NCI-H2107 treated with DMSO at 0.1 percent for 48 hours (cell line): Measurements from ENCODE around the gene DPY19L2.
"Not testable (repeated sequence)": the region's sequence is repeated elsewhere in the genome, so short reads cannot be mapped to it uniquely, and the experiment has no call there.

Source experiments
- DNase-seq: peaks from one replicate; lab custom pipeline; 2025; ENCODE audit not compliant: unreplicated experiment; lab: John Stamatoyannopoulos, UW

Gene DPY19L2

DNA sequence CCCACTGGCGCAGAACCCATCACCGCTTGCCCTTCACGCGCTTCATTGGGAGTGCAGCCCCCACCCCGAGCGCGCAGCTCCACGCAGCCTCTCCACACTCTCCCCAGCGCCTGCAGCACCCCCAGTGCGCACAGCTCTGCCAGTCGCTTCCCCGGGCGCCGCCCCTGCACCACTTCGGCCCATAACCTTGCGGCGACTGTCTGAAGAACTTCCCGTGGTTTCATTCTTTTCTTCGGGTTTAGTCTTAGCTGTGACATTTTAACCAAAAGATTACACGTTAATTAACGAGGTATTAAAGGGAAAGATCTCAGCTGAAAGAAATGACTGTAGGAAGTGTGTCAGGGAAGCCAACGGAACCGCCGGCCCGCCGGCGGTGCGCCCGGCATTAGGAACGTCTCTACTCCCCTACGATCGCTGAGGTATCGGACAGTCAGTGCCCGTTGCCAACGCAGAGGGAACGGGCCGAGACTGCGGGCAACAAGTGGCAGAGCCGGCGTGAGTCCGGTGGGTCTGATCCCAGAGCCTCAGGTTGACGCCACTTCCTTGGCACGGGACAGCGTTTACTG lies 590 bp upstream of the DPY19L2 start:
- not testable (repeated sequence) for DNase-seq

DNA sequence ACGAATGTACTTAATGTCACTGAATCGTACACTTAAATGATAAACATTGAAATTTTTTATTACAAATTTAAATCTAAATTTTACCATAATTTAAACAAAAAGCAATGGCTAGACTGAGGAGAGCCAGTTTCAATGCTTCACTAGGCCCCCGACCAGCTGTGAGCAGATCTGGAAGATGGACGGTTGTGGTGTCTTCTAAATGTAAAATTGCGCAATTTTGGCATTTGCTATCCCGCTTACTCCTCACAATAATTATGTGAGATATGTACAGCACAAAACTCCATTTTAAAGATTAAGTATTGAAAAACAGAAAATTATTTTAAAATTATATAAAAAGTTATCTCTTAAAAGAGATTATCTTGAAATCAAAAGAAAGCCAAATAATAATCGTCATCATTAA lies 5.3 kb downstream of the DPY19L2 start:
- not testable (repeated sequence) for DNase-seq

DNA sequence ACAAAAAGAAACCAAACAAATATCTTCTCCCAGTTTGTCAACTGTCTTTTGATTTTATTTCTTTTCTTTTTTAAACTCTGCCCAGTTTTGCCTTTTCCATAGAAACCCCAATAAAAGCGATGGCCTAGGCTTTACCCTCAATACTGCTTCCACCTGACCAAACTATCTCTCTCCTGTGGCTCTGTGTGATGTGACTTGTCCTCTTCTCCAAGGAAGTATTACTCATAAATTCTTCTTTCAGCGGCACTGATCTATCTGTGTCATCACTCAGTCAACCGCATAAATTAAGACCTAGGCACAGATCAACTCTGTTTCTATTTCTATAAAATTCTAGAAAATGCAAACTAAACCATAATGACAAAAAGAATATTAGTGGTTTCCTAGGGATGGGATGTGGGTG lies 9.8 kb downstream of the DPY19L2 start:
- DNase-seq, result not testable (repeated sequence)

DNA sequence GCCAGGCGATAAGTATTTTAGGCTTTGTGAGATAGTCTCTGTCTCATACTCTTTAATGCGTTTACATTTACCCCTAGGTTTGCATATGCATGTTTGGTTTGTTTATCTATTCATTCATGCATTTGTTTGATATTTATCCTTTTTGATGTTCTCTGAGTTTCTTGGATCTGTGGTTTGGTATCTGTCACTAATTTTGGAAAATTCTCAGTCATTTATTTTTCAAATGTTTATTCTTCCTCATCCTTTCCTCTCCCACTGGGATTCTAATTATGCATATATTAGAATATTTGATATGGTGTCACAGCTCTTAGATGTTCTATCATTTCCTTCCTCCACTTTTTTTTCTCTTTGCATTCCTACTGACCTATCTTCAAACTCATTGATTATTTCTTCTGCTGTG lies 11.9 kb downstream of the DPY19L2 start:
- not testable (repeated sequence) for DNase-seq

DNA sequence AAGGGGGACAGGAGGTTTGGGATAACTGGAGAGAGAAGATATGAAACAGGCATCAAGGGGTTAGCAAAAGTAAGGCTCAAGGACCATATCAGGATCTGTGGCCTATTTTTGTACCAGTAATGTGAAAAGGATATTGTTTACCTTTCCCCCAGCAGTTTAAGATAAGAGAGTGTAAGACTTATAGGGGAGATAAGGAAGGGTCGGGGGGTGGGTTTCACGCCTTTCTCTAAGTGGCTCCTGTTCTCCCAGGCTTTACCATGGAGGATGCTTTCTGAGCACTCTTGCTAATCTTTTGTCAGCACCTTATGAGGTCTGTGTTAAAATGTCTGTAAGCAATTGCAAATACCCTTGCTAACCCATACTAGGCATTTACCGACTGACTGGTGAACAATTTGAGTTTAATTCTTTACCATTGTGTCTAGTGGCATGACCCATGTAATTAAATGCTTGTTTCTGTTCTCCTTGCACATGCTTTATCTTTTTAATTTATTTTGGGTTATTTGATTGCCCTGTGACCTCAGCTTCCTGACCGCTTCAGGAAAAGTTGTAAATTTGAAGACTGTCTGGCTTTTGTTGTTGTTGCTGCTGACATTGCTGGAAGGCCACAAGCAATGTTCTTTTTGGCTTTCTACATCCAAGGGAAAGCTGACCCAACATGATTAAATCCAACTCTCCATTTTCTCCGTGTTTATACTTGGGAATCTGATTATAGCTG lies 12.6 kb downstream of the DPY19L2 start:
- DNase-seq, result not testable (repeated sequence)

DNA sequence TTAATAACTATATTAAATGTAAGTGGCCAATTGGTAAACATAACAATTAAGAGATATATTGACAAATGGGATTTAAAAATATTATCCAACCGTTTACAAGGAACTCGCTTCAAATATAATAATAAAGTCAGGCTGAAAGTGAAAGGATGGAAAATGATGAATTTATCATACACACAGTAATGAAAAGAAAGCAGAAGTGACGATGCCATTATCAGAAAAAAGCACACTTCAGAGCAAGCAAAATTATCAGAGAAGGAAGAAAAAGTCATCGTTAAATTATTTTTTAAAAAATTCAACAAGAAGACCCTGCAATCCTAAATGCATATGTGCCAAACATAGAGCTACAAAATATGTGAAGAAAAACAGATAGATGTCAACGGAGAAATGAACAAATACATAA lies 13.8 kb downstream of the DPY19L2 start:
- DNase-seq, result not testable (repeated sequence)

DNA sequence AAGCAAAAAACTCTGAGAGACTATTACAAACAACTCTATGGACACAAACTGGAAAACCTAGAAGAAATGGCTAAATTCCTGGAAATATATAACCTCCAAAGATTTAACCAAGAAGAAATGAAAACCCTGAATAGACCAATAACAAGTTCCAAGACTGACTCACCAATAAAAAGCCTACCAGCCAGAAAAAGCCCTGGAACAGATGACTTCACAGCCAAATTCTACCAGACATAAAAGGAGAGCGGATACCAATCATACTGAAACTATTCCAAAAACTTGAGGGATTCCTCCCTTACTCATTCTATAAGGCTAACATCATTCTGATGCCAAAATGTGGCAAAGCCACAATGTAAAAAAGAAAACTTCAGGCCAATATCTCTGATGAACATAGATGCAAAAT lies 18.8 kb downstream of the DPY19L2 start:
- not testable (repeated sequence) for DNase-seq

DNA sequence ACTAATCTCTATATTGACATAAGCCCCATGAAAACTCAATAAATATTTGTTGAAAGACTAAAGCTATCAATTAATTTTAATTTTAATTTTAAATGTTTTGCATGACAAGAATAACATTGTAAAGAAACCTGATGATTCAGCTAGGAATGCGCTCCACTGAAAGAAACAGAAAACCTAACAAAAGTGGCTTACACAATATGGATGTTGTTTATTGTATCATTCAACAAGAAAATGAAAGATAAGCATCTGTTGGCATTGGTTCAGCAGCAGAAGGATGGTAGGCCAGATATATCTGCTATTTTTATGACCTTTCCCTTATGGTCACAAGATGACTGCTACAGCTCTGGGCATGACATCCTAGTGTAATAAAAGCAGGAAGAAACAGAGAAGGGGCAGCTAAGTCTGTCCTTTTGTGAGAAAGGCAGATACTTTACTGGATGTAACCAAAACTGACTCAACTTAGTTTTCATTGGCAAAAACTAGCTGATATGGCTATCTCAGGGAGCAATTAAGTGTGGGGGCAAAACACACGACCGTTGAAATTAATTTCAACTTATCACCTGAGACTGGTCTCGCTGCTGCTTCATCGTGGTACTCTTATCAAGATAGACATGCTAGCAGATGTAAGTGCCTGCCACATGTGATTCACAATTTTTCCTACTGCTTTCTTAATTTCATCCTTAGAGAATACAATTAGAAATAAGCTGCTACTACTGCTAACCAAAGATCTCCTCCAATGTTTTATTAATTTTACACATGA lies 24.7 kb downstream of the DPY19L2 start:
- DNase-seq, result not testable (repeated sequence)

DNA sequence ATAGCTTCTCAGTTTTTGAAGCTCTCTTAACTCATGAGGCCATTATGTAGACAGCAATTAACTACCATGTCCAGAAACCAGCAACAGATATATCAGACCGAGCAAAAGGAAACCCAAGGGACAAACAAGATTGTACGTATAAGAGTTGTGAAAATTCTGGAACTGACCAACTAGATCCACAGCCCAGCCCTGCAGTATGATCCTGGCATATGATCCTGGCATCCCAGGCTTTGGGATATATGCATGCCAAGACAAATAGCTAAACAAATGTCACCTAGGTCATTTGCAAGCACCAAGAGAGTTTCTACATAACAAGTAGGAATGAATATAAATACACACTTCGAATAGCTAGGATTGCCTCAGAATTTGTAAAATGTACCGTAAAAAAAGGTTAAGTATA lies 44.0 kb downstream of the DPY19L2 start:
- DNase-seq, result not testable (repeated sequence)

DNA sequence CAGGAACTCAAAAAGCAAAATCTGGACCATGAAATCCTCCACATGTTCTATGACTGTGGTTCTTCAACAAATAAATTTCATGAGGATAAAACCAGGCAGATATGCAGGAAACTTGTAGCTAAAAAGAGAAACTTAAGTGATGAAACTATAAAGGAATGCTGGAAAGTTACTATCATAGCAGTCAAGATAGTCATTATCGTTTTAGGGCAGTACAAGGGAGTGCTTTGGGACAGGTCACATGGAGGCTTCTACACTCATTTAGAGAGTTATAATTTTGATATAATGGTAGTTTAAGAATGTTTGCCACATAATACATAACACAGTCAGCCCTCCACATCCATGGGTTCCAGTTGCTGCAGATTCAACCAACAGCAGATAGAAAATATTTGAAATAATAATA lies 52.7 kb downstream of the DPY19L2 start:
- not testable (repeated sequence) for DNase-seq

DNA sequence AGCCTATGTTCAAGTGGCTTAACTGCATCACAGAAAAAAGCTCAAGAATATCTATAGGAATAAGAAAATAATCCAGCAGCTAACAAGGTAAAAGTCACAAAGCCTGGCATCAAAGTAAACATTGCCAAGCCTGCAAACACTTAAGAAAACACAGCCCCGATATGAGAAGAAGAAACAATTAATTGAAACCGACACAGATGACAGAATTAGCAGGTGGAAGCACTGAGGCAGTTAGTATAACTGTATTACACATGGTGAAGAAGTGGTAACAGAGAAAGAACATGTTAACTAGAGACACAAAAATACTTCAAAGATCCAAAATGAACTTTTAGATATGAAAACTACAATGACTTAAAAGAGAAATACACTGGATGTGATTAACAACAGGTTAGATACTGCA lies 57.0 kb downstream of the DPY19L2 start:
- DNase-seq, result not testable (repeated sequence)

DNA sequence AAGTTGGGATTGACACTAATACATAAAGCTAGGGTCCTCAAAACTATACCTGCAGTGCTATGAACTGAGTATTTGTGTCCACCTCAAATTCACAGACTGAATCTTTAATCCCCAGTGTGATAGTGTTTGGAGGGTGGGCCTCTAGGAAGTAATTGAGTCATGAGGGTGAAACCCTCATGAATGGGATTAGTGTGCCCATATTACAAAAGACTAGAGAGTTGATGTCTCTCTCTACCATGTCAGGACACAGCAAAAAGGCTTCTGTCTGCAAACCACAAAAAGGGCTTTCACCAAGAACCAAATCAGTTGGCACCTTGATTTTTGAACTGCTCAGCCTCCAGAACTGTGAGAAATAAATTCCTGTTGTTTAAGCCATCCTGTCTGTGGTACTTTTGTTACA lies 59.0 kb downstream of the DPY19L2 start:
- not testable (repeated sequence) for DNase-seq

DNA sequence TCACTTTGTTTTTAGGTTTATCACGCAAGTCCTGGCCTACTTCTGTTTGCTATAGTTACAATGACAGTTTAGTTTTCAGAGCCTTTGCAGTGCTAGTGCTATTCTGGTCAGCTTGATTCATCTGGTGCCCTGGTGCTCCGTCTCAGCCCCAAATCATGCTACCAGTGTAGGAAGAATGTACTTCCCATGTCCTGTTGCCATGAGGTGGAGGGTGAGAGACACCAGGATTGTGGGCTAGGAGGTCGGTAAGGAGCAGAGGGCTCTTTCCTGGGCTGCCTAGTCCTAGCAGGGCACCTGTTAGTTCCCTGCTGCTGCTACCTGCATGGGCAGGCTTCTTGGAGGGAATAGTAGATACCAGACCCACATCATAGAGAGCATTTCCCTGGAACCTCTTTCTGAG lies 63.3 kb downstream of the DPY19L2 start:
- not testable (repeated sequence) for DNase-seq

DNA sequence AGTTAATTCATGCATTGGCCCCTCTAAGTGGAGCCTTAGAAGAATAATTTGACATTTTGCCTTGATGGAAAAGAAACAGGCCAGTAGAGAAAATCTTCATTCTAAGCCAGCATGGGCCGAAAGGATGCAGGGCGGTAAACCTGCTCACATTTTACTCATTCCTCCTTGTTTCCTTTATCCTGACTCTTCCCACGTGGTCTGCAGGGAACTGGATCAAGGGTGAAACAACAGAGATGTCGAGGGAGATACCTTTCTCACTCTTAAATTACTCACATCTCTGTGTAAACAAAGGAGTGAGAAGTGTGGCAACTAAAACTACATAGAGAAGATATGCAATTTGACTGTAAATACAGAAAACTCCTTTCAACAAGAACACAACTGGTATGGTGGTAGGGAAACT lies 73.5 kb downstream of the DPY19L2 start:
- not testable (repeated sequence) for DNase-seq

DNA sequence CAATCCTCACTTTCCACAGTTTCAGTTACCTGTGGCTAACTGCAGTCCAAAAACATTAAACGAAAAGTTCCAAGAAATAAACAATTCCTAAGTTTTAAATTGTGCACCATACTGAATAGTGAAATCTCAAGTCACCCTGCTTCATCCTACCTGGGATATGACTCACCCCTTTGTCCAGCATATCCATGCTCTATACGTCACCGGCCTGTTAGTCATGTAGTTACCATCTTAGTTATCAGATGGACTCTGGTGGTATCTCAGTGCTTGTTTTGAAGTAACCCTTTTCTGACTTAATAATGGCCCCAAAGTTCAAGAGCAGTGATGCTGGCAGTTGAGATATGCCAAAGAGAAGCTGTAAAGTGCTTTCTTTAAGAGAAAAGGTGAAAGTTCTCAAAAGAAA lies 83.9 kb downstream of the DPY19L2 start:
- DNase-seq, result not testable (repeated sequence)

DNA sequence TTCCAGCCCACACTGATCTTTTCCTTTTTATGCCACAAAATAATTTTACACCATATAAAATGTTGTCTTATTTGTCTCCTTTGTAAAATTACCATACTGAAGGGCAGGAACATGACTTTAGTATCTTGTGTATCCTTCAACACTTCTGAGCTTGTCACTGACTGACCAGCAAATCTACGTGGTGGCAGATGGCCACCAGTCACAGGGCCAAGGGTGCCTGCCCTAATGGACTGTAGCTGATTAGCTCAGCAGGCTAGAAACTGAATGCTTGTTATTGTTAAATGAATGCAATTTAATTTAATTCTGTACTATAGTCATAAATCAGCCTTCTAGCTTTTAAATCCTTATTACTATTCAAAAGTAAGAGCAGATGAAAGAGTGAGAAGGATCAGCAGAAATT lies 85.0 kb downstream of the DPY19L2 start:
- DNase-seq, result not testable (repeated sequence)

DNA sequence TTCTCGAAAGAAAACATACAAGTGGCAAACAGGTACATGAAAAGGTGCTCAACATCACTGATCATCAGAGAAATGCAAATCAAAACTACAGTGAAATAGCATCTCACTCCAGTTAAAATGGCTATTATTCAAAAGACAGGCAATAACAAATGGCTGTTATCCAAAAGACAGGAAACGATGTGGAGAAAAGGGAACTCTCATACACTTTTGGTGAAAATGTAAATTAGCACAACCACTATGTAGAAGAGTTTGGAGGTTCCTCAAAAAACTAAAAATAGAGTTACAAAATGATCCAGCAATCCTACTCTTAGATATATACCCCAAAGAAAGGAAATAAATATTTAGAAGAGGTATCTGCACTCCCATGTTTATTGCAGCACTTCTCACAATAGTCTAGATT lies 90.7 kb downstream of the DPY19L2 start:
- not testable (repeated sequence) for DNase-seq

DNA sequence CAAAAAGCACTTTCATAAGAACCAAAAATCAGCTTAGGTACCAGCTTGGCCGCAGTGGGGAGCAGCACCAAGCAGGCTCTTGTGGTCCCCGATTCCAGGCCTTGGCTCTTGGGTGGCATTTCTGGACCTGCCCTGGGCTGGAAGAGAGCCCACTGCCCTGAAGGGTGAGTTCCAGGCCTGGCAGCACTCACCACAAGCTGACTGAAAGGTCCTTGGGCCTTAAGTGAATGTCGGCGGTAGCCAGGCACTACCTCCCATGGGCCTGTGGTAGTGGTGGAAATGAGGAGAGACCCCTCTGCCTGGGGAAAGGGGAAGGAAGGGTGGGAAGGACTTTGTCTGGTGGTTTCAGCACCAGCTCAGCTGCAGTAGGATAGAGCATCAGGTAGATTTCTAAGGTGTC lies 96.3 kb downstream of the DPY19L2 start:
- DNase-seq, result not testable (repeated sequence)

DNA sequence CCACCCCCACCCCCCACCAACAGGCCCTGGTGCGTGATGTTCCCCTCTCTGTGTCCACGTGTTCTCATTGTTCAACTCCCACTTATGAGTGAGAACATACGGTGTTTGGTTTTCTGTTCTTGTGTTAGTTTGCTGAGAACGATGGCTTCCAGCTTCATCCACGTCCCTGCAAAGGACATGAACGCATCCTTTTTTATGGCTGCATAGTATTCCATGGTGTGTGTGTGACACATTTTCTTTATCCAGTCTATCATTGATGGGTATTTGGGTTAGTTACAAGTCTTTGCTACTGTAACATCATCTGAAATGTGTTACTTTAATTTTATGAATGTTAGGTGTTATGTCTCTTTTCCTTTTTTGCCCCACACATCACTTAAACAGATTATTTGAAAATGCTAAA lies 109.8 kb downstream of the DPY19L2 start:
- not testable (repeated sequence) for DNase-seq

DNA sequence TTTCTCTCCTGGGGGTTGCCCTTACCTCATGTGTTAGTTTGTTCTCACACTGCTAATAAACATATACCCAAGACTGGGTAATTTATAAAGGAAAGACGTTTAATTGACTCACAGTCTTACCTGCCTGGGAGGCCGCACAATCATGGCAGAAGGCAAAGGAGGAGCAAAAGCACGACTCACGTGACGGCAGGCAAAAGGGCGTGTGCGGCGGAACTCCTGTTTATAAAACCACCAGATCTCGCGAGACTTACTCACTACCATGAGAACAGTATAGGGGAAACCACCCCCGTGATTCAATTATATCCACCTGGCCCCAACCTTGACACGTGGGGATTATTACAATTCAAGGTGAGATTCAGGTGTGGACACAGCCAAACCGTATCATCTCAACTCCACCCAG lies 116.9 kb downstream of the DPY19L2 start:
- not testable (repeated sequence) for DNase-seq

DNA sequence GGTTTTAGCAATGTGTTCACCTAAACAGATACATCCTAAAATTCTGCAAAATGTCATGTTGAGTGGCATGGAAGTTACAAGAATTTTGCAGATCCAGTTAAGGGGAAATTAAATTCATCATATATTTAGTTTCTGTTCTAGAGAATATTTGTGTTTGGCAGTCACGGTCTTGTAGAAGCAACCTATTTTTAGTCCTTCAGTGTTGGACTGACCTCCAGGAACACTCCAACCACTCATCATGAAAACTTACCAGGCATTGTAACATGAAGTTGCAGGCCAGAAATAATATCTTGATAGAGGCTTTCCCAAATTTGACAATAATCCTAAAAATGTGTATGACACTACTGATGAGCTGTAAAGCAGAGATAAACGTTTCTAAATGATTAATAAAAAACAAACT lies 119.3 kb downstream of the DPY19L2 start:
- DNase-seq, result not testable (repeated sequence)
